IMR-90 (cell line): Measurements from ENCODE around the gene SSTR4.

Experiments
- BHLHE40 ChIP-seq: fragments of 150-350 bp; IDR thresholded peaks from 2 replicates; pipeline ENCODE4 v1.6.1; 2016; ENCODE audit warnings: mild to moderate bottlenecking, low read depth, low read length
- CTCF ChIP-seq: conservative IDR thresholded peaks from 2 replicates; pipeline ENCODE4 v1.5.1; 2012; ENCODE audit warnings: mild to moderate bottlenecking, low read depth, low read length, improper control_type of control experiment
- ELK1 ChIP-seq: fragments of 150-350 bp; IDR thresholded peaks from 2 replicates; pipeline ENCODE4 v1.6.1; 2016; ENCODE audit warnings: low read depth, mild to moderate bottlenecking, low read length, moderate library complexity, borderline replicate concordance
- FOS ChIP-seq: fragments of 150-350 bp; IDR thresholded peaks from 2 replicates; pipeline ENCODE4 v1.6.1; 2016; ENCODE audit warnings: low read depth, low read length
- MAZ ChIP-seq: IDR thresholded peaks from 2 replicates; pipeline ENCODE4 v1.6.1; 2012; ENCODE audit warnings: low read depth, mild to moderate bottlenecking, low read length, improper control_type of control experiment, moderate library complexity, borderline replicate concordance
- MXI1 ChIP-seq: IDR thresholded peaks from 2 replicates; pipeline ENCODE4 v1.6.1; 2012; ENCODE audit warnings: low read depth, mild to moderate bottlenecking, low read length, moderate library complexity, borderline replicate concordance
- POLR2A ChIP-seq: IDR thresholded peaks from 2 replicates; pipeline ENCODE4 v1.6.1; 2012; ENCODE audit warnings: mild to moderate bottlenecking, low read depth, low read length
- RAD21 ChIP-seq: IDR thresholded peaks from 2 replicates; pipeline ENCODE4 v1.6.1; 2012; ENCODE audit warnings: low read length, improper control_type of control experiment
- RFX5 ChIP-seq: IDR thresholded peaks from 2 replicates; pipeline ENCODE4 v1.8.0; 2012; ENCODE audit warnings: low read depth, mild to moderate bottlenecking, low read length, moderate library complexity
- SMC3 ChIP-seq: fragments of 150-350 bp; IDR thresholded peaks from 2 replicates; pipeline ENCODE4 v1.6.1; 2016; ENCODE audit warnings: low read depth, mild to moderate bottlenecking, antibody characterized with exemption, low read length, moderate library complexity
- USF2 ChIP-seq: fragments of 150-350 bp; IDR thresholded peaks from 2 replicates; pipeline ENCODE4 v1.6.1; 2017; ENCODE audit warnings: mild to moderate bottlenecking, antibody characterized with exemption, low read length, low read depth

- TF ChIP-seq MAZ, result no peak
- TF ChIP-seq ELK1, result no peak
- no peak for TF ChIP-seq CTCF
- TF ChIP-seq RFX5, result no peak
- no peak for TF ChIP-seq USF2
- TF ChIP-seq MXI1, result no peak
- TF ChIP-seq POLR2A, result no peak
- TF ChIP-seq RAD21, result no peak
- TF ChIP-seq FOS, result no peak
- no peak for TF ChIP-seq BHLHE40
- TF ChIP-seq SMC3, result no peak
These were observed 24.7 kb downstream of the SSTR4 start for GRCh38 chr20:23059846-23060245.
